MCF 10A (cell line): ENCODE results near the gene RNASE12. TPM values are rescaled to one million over a fixed set of nuclear protein-coding genes. Genes with fewer than 3 reads are reported as not detected.
A peak's percentile ranks its signal among the peaks of the same experiment; 100 is the strongest.

Experiments used
- BruUV-seq: library from RNA; stranded (reverse); fragments of 400-500 nt; replicated peaks from 2 replicates; lab custom pipeline; 2021; lab: Mats Ljungman, UMichigan
- CTCF ChIA-PET: fragments of 300-600 bp; sonication (Branson Sonifier 250); formaldehyde crosslinking; extraction: SDS; loops from one replicate; lab custom pipeline; 2021; ENCODE audit warnings: antibody characterized with exemption, inconsistent platforms; lab: Yijun Ruan, JAX
- POLR2A ChIA-PET: fragments of 300-600, 350-650 bp; sonication (Branson Sonifier 250); formaldehyde crosslinking; extraction: SDS; loops from one replicate; lab custom pipeline; 2020; ENCODE audit warnings: antibody characterized with exemption, inconsistent platforms; lab: Yijun Ruan, JAX
- DNase-seq: peaks from one replicate; pipeline ENCODE4 v3.0.0-alpha.2; 2018; ENCODE audit not compliant: unreplicated experiment
- H3K27ac Mint-ChIP-seq: one replicate; pipeline ENCODE4 v1.8.0; 2022; ENCODE audit warnings: mild to moderate bottlenecking, low read depth, mixed read lengths; ENCODE audit not compliant: unreplicated experiment
- H3K27me3 Mint-ChIP-seq: one replicate; pipeline ENCODE4 v1.8.0; 2022; ENCODE audit warnings: mixed read lengths; ENCODE audit not compliant: insufficient read depth, unreplicated experiment
- H3K36me3 Mint-ChIP-seq: one replicate; pipeline ENCODE4 v1.8.0; 2022; ENCODE audit warnings: mild to moderate bottlenecking, moderate library complexity, mixed read lengths; ENCODE audit not compliant: insufficient read depth, unreplicated experiment
- H3K4me1 Mint-ChIP-seq: one replicate; pipeline ENCODE4 v1.8.0; 2022; ENCODE audit warnings: mixed read lengths; ENCODE audit not compliant: insufficient read depth, unreplicated experiment
- H3K4me3 Mint-ChIP-seq: one replicate; pipeline ENCODE4 v1.8.0; 2022; ENCODE audit warnings: mild to moderate bottlenecking, moderate library complexity, mixed read lengths; ENCODE audit not compliant: unreplicated experiment
- H3K9me3 Mint-ChIP-seq: one replicate; pipeline ENCODE4 v1.8.0; 2022; ENCODE audit warnings: mixed read lengths; ENCODE audit not compliant: unreplicated experiment
- intact Hi-C: fragments of 100-400 bp; cut with micrococcal nuclease; formaldehyde crosslinking; loops from 2 replicates; pipeline ENCODE4 v1.14.1; 2022
- total RNA-seq: library from RNA; stranded (reverse); gene quantifications from 2 replicates; pipeline ENCODE4 v1.2.3, GENCODE V29; 2022
- TF ChIP-seq, protein P1 (sequence below): fragments of 200-600 bp; IDR thresholded peaks from one replicate; pipeline ENCODE4 v1.8.0; 2022; ENCODE audit warnings: antibody characterized with exemption, mild to moderate bottlenecking; ENCODE audit not compliant: unreplicated experiment

Gene RNASE12
- total RNA-seq, 1 experiment from 2014 or later = not detected

GRCh38 chr14:20556500-20557211 is 34.5 kb downstream of the RNASE12 start:
- Mint-ChIP-seq H3K36me3 (no peaks in the 10 kb centered on the region), H3K4me1 (no peaks in the 10 kb centered on the region), H3K9me3 (no peaks in the 10 kb centered on the region), H3K27ac (no peak overlapping the region), H3K27me3 (no peaks in the 10 kb centered on the region), H3K4me3 (no peak overlapping the region)
- DNase-seq = peak; percentile 6
- CTCF ChIA-PET = interaction anchor here (1.6 to 1.9 kb wide), 2 partner anchors 8 to 26 kb away, joined by 3 to 7 read pairs; no protein-coding TSS in a partner anchor
- TF ChIP-seq, protein P1, sequence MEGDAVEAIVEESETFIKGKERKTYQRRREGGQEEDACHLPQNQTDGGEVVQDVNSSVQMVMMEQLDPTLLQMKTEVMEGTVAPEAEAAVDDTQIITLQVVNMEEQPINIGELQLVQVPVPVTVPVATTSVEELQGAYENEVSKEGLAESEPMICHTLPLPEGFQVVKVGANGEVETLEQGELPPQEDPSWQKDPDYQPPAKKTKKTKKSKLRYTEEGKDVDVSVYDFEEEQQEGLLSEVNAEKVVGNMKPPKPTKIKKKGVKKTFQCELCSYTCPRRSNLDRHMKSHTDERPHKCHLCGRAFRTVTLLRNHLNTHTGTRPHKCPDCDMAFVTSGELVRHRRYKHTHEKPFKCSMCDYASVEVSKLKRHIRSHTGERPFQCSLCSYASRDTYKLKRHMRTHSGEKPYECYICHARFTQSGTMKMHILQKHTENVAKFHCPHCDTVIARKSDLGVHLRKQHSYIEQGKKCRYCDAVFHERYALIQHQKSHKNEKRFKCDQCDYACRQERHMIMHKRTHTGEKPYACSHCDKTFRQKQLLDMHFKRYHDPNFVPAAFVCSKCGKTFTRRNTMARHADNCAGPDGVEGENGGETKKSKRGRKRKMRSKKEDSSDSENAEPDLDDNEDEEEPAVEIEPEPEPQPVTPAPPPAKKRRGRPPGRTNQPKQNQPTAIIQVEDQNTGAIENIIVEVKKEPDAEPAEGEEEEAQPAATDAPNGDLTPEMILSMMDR = no peak
- BruUV-seq = no TSS peak
- POLR2A ChIA-PET = interaction anchor here (1.0 kb wide), 1 partner anchor 87 kb away, joined by 3 read pairs; the partner anchor contains the start of gene PNP
- intact Hi-C loops = no loop called here

DNA sequence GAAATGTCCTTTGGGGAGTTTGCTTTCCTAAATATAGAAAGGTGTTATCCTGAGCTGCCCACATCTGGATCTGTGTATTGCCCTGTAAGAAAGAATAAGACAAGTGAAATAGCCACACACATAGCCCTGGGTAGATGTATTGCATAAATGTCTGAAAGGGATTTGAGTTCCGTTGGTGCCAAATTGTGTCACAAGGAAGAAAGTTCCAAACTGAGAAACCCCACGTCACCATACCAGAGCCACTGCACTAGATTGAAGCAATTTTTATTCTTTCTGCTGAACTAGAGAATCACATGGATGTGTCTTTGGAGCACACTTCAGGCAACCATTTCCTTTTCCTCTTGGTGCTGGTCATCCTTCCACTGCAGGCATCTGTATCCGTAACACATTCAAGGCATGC is 35.3 kb downstream of the RNASE12 start:
- H3K4me1 Mint-ChIP-seq = no peaks in the 10 kb centered on the region
- H3K4me3 Mint-ChIP-seq = no peak overlapping the region
- no peak for DNase-seq
- ChIA-PET POLR2A (interaction anchor here (1.0 kb wide), 1 partner anchor 86 kb away, joined by 3 read pairs; the partner anchor contains the start of gene PNP), CTCF (interaction anchor here (1.9 kb wide), 1 partner anchor 25 kb away, joined by 7 read pairs; no protein-coding TSS in a partner anchor)
- H3K27ac Mint-ChIP-seq = no peak overlapping the region
- H3K27me3 Mint-ChIP-seq = no peaks in the 10 kb centered on the region
- no TSS peak for BruUV-seq
- no peaks in the 10 kb centered on the region for H3K36me3 Mint-ChIP-seq
- H3K9me3 Mint-ChIP-seq = no peaks in the 10 kb centered on the region
- TF ChIP-seq, protein P1 = no peak
- intact Hi-C loops = no loop called here

DNA sequence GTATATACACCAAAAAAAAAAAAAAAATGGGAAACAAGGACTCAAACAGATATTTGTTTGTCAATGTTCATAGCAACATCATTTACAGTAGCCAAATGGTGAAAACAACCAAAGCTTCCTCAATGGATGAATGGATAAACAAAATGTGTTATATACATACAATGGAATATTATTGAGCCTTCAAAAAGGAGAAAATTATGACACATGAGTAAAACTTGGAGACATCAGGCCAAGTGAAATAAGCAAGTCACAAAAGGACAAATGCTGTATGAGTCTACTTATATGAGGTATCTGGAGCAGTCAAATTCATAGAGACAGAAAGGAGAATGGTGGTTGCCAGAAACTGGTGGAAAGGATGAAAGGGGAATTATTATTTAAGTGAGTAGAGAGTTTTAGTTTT is 38.2 kb downstream of the RNASE12 start:
- ChIA-PET POLR2A (no interaction called here), CTCF (no interaction called here)
- Mint-ChIP-seq H3K4me1 (no peaks in the 10 kb centered on the region), H3K36me3 (no peaks in the 10 kb centered on the region), H3K4me3 (no peak overlapping the region), H3K27me3 (no peaks in the 10 kb centered on the region), H3K9me3 (no peaks in the 10 kb centered on the region), H3K27ac (no peak overlapping the region)
- DNase-seq = no peak
- TF ChIP-seq, protein P1 = no peak
- no TSS peak for BruUV-seq
- intact Hi-C loops = no loop called here

DNA sequence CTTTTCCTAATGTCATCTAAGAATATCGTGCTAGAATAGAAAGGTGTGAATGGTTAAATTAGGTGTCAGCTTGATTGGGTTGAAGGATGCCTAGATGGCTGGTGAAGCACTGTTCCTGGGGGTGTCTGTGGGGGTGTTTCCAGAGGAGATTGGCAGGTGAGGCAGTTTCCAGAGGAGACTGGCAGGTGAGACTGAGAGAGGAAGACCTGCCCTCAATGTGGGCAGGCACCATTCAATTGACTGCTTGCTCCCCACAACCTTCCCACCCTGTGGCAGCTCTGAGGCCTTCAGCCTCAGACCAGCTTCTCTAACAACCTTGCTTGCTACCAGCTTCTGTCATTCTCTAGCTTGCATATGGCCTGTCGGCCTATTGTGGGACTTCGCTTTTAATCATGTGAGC is 39.6 kb downstream of the RNASE12 start:
- POLR2A ChIA-PET = interaction anchor here (1.0 kb wide), 1 partner anchor 90 kb away, joined by 3 read pairs; the partner anchor contains the start of gene PIP4P1
- Mint-ChIP-seq H3K27ac (no peak overlapping the region), H3K36me3 (no peaks in the 10 kb centered on the region), H3K9me3 (no peaks in the 10 kb centered on the region), H3K4me3 (no peak overlapping the region), H3K4me1 (no peaks in the 10 kb centered on the region), H3K27me3 (no peaks in the 10 kb centered on the region)
- intact Hi-C loops = no loop called here
- TF ChIP-seq, protein P1 = no peak
- CTCF ChIA-PET = interaction anchor here (0.5 to 0.7 kb wide), 3 partner anchors 11 to 1577 kb away, joined by 3 read pairs; no protein-coding TSS in a partner anchor
- no TSS peak for BruUV-seq
- no peak for DNase-seq
